Epithelial cell of esophagus (primary cell): ENCODE measurements around the gene TMEM217.

ENCODE experiments used
- DNase-seq: peaks from one replicate; pipeline ENCODE4 v3.0.0; 2010; ENCODE audit warnings: low read depth
- H3K4me3 ChIP-seq: 2 replicates; pipeline ENCODE4 v1.5.1; 2011; ENCODE audit warnings: mild to moderate bottlenecking, low read length, control low read depth
- CTCF ChIP-seq: IDR thresholded peaks from 2 replicates; pipeline ENCODE4 v1.5.1; 2011; ENCODE audit warnings: low read depth, mild to moderate bottlenecking, low read length, control low read depth, inconsistent platforms; ENCODE audit not compliant: insufficient read depth; ENCODE audit errors: missing control alignments

Gene TMEM217

GRCh38 chr6:37171201-37171969 is 86.6 kb downstream of the TMEM217 start:
- H3K4me3 ChIP-seq = peak overlapping the region; percentile 84
- peak; percentile 32 for DNase-seq
- no peak for TF ChIP-seq CTCF

- no peak for TF ChIP-seq CTCF
- H3K4me3 ChIP-seq = peak overlapping the region; percentile 84
- peak; percentile 38 for DNase-seq
Observed at GRCh38 chr6:37170273-37171200, 87.4 kb downstream of the TMEM217 start.

- peak; percentile 99 for DNase-seq
- no peak for TF ChIP-seq CTCF
- H3K4me3 ChIP-seq = peak within 1 kb of the TSS; percentile 84
Observed at GRCh38 chr6:37169496-37170272, 88.3 kb downstream of the TMEM217 start, which contains the start of gene PIM1. Gene PIM1, plus strand, starts transcription at chr6:37170152. Its CDS starts 424 bp downstream, at chr6:37170576.

GRCh38 chr6:37168811-37169495 is 89.0 kb downstream of the TMEM217 start:
- DNase-seq = peak; percentile 61
- peak overlapping the region; percentile 53 for H3K4me3 ChIP-seq
- TF ChIP-seq CTCF = no peak

- no peak for DNase-seq
- H3K4me3 ChIP-seq = no peak overlapping the region
- TF ChIP-seq CTCF = no peak
Observed at GRCh38 chr6:37168163-37168758, 89.7 kb downstream of the TMEM217 start.

- H3K4me3 ChIP-seq = no peak overlapping the region
- DNase-seq = no peak
- TF ChIP-seq CTCF = no peak
Observed at GRCh38 chr6:37162740-37163139, 95.2 kb downstream of the TMEM217 start.
